Fibroblast of lung (primary cell): Measurements from ENCODE around the gene GIMD1.

ENCODE experiments used
- CTCF ChIP-seq, 2 donors: IDR thresholded peaks in 1 of 2; conservative IDR thresholded peaks in 1 of 2; 1 replicate in 1 of 2; 2 replicates in 1 of 2; pipeline ENCODE4 v1.5.1; 2011 to 2012; ENCODE audit warnings: low read length in 2 of 2, control low read depth in 1 of 2, inconsistent platforms in 1 of 2, low read depth in 1 of 2, mild to moderate bottlenecking in 1 of 2
- EZH2 ChIP-seq: IDR thresholded peaks from 2 replicates; pipeline ENCODE4 v1.5.1; 2012; ENCODE audit warnings: low read length, control low read depth, mild to moderate bottlenecking; ENCODE audit errors: missing control alignments

- TF ChIP-seq CTCF (conservative IDR thresholded peaks at IDR 0.05 in 1 of 2, IDR thresholded peaks at IDR 0.05 in 1 of 2; ENCODE audit: low read depth in 1 of 2, low read length in 2 of 2) (no peak), EZH2 (no peak)
Observed at GRCh38 chr4:106339431-106339830, 29.1 kb downstream of the GIMD1 start.
